HG03039 (cell line): ENCODE data around the gene WDR4.
"Not testable (repeated sequence)": the region's sequence is repeated elsewhere in the genome, so short reads cannot be mapped to it uniquely, and the experiment has no call there.

Experiments
- ATAC-seq: cut with Tn5 transposase; IDR thresholded peaks from one replicate; pipeline ENCODE4 v1.9.1; 2021; ENCODE audit warnings: mild to moderate bottlenecking, moderate library complexity; ENCODE audit not compliant: unreplicated experiment

Gene WDR4

DNA sequence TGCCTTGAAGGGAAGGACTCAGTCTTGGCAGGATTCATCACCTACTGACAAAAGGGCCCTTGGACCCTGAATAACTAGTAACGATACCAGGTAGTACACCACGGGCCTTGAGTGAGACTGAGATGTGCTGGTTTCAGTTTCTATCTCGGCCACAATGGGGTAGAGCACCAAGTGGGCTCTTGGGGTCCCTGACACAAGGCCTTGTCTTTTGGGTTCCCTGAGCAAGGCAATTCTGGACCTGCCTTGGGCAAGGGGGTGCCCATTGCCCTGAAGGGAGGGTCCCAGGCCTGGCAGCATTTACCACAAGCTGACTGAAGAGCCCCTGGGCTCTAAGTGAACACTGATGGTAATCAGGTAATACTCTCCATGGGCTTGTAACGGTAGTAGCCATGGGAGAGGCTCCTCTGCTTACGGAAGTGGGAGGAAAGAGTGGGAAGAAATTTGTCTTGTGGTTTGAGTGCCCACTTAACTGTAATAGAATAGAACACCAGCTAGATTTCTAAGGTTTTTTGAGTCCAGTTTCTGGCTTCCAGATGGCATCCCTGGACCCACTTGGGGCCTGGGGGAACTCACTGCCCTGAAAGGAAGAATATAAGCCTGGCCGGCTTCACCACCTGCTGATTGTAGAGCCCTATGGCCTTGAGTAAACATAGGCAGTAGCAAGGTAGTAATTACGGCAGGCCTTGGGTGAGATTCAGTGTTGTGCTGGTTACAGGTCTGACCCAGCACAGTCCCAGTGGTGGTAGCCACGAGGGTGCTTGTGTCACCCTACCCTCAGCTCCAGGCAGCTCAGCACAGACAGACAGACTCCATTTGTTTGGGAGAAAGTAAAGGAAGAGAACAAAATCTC is 58.5 kb downstream of the WDR4 start:
- no peak for ATAC-seq

DNA sequence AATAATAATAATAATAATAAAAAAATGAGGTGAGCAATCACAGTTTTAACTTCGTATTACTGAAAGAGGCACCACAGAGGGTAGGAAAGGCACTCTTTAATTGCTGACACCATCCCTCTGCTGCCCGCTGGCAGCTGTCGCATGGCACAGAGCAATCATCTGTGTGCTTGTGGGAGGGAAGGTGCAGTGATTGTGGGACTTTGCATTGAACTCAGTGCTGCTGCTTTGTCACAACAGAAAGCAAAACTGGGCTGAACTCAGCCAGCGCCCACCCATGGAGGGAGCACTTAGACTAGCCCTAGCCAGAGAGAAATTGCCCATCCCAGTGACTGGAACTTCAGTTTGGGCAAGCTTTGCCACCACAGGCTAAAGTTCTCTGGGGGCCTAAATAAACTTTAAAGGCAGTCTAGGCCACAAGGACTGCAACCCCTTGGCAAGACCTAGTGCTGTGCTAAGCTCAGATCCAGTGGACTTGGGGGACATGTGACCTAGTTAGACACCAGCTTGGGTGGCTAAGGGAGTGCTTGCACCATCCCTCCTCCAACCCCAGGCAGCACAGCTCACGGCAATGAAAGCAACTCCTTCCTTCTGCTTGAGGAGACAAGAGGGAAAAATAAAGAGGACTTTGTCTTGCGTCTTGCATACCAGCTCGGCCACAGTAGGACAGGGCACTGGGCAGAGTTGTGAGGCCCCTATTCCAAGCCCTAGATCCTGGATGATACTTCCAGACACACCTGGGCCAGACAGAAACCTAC is 59.3 kb downstream of the WDR4 start:
- no peak for ATAC-seq

DNA sequence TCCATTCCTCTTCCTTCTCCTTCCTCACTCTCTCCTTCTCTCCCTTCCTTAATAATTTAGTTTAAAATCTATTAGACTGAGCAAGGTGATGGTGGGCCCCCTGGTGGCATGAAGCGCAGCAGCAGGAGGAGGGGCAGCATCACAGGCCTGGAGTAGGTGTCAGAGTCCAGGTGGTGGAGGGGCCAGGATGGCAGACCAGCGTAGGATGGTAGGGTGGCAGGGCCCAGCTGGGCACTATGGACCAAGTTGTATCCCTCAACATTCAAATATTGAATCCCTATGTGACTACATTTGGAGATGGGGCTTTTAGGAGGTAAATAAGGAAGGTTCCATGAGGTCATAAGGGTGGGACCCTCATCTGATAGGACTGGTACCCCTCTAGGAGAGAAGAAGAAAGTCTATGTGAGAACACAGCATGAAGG is 61.0 kb downstream of the WDR4 start:
- no peak for ATAC-seq

DNA sequence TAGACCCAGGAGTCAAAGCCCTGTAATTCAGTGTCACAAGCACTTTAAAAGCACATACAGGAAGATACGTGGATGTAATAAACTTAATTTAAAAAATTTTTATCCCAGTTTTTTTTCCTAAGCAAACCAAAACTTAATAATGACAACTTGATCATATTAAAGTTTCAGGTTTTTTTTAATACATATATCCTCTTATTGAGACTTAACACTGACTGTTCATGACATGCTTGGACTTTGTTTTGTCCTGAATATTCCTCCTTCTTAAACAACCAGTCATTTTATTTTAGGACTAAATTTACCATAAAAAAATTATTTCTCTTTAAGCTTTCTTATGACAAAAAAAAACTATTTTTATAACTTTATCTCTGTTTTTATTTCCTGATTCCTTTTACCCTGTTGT is 64.1 kb downstream of the WDR4 start:
- no peak for ATAC-seq

DNA sequence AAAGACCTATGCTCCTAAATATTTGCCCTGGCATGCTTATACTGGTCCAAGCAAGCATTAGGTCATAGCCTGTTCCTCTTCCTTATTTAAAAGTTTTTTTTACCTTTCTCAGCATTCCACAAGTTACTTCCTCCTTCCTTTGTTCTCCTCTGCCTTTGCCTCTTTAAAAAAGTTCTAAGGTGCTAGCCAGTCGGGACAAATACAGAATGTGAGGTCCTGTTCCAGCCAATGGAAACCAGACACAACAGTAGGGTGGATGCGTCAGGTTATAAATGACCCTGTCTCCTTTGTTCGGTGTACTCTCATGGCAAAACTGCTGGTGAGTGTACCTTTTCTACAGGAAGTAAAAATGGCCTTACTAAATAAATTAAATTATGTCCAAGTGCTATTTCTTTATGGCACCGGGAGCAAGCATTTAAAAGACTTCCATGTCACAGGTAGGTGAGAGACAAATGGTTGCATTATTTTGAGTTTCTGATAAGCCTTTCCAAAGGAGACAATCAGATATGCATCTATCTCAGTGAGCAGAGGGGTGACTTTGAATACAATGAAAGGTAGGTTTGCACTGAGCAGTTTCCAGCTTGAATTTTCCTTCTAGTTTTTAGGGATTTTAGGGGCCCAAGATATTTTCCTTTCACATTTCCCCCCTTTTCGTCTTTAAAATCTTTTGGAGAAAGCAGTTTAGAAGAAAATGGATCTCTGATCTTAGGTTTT is 66.7 kb downstream of the WDR4 start:
- ATAC-seq = not testable (repeated sequence)

DNA sequence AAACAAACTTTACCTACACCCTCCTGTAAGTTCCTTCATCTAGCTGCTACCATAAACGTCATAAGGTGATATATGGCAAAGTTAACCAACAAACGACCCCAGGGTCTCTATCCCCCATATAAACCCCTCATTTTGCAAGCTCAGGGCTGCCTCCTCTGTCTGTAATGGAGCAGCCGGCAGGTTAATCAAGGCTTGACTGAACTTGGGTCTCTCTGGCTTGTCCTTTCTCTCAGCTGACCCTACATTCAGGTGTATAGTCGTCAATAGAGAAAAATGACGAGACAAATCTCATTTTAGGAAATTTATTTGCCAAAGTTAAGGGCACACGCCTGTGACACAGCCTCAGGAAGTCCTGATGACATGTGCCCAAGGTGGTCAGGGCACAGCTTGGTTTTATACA is 67.4 kb downstream of the WDR4 start:
- ATAC-seq = no peak

DNA sequence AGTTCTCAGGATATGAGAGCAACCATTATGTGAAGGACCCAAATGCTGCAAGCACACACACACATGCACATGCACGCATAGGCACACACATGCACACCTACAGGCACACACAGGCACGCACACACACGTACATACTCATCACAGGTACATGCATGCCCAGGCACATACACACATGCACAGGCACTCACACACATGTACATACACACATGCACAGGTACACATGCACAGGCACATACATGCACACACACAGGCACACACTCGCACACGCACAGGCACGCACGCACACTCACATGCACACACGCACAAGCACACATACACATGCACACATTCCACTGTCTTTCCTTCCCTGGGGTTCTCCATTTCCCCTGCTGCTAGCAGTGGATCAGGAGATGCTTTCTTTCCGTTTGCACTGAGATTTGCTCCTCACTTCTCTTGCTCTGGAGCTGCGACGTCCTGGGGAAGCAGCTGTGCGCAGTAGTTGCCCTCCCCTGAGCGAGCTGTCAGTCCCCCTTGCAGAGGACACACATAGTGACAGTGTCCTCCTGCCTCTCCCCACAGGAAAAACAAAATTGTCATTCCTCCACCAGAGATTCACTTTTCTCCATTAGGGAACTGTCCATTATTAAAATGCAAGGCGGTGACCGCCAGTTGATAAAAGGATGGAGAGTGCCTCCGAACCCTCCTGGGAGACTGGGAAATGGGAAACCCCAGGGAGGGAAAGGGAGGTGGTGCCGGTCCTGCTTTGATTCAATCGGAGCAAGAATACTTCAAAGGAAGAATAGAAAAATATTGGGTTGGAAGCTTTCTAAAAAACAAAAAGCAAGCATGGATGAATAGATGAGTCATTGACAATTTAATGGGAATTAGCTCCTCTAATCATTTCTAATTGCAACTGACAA is 69.5 kb downstream of the WDR4 start:
- ATAC-seq = no peak

DNA sequence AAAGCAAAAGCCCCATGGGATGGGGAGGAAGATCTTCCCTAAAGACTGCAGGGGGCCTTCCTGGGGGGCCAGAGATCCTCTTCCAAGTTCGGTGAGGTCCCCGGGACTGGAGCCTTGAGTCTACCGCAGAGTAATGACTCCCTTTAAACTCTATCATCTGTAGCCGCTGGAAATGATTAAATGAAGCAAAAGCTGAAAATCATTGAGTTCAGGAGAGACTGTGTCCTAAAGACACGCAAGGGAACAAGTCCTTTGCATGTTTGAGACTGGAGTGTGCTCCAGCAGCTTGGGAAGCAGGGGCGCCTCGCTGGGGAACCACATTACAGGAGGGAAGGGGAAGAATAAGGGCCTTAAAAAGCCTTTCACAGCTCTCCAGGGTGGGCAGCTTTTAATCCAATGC is 70.2 kb downstream of the WDR4 start:
- no peak for ATAC-seq

DNA sequence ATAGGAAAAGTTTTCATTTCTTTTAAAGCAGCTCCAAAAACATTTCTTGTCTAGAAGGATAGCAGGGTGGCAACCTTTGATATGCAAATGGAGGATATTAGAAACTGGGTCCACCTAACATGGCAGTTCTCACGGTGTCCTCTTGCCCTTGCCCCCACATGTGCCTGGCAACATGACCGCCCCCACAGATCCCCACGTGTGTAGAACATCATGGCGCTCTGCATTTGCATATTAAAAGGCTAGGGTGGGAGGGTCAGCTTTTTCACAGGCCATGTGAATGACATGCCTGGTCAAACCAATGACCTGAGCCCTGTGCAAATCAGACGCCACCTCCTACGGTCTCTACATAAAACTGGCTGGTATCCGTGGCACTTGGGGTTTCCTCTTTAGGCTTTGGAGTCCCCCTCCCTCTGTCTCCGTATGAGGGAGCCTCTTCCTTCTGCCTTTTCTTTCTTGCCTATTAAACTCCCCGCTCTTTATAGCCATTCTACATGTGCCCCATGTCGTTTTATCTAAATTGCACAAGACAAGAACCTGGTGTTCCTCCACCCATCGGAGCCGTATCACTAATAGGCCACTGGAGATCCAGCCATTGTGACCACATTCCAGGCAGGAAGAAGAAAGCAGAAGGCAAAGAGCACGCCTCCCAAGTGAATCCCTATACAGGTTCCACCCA is 71.3 kb downstream of the WDR4 start:
- no peak for ATAC-seq

DNA sequence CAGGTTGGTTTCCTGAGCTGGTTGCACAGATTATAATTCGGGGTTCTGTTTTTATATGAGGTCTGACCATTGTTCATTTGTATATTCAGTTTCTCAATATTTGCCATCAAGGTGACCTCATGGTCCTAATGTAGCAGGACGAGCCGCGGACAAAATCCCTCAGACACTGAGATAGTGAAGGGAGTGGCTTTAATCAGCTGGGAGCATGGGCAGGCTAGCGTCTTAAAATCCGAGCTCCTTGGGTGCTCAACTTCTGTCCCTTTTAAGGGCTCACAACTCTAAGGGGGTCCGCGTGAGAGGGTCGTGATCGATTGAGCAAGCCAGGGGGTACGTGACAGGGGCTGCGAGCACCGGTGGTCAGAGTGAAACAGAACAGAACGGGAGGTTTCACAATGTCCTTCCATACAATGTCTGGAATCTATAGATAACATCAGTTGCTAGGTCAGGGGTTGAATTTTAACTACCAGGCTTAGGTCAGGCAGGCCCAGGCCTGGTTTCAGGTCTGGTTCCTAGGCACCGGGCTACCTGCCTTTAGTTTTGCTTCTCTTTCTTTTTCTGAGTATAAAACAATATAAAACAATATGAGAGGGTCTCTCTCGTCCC is 71.9 kb downstream of the WDR4 start:
- not testable (repeated sequence) for ATAC-seq

DNA sequence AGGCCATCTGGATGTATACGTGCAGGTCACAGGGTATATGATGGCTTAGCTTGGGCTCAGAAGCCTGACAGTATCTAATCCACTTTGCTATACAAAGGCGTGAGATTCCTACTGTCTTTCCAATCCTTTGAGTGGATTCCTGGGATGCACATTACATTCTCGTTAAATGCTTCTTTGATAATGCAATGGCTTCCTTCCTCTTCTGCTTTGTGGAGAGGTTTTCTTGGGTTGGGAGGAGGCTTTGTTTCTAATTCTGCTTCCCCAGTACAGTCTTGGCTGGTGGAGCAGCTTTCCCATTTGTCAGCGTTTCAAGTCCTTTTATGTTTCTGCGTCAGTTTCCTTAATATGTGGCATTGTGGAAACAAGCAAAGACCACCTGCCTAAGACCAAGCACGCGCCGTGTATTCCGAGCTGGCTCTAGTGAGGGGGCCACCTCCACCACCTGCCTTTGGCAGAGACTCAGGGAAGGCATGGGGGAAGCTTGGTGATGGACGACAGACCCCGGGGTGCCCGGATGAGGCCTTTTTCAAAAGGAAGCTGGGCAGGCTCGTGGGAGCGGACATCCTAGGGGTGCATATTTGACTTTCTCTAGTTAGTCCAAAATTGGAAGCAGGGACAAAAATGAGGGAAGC is 72.7 kb downstream of the WDR4 start:
- ATAC-seq = no peak

DNA sequence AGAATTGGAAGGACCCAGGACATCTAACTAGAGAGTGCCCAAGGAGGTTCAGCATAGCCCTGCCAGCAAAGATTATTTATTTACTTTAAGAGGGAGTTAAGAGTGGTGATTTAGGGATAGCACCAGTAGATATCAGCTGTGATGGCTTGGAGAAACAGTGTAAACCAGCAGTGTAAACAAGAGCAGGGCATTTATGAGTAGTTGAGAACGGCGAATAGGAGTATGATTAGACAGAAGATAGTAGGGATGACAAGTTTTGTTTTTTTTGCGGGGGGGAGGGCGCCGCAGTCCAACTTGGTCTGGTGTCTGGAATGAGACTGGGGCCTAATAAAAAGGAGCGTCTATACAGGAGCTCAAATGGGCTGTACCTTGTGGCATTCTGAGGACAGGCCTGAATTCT is 77.7 kb downstream of the WDR4 start:
- ATAC-seq = not testable (repeated sequence)

DNA sequence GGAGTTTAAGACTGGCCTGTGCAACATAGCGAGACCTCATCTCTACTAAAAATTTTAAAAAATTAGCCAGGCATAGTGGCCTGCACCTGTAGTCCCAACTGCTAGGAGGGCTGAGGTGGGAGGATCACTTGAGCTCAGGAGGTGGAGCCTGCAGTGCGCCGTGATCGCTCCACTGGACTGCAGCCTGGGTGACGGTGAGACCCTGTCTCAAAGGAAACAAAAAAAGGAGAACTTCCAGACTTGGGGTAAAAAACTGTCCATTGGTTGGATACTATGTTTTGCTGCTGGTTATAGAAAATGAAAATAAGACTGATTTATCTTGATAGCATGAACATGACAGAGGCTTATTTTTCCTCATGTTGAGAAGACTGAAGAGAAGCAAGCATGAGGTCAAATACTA is 79.4 kb downstream of the WDR4 start:
- ATAC-seq = no peak

DNA sequence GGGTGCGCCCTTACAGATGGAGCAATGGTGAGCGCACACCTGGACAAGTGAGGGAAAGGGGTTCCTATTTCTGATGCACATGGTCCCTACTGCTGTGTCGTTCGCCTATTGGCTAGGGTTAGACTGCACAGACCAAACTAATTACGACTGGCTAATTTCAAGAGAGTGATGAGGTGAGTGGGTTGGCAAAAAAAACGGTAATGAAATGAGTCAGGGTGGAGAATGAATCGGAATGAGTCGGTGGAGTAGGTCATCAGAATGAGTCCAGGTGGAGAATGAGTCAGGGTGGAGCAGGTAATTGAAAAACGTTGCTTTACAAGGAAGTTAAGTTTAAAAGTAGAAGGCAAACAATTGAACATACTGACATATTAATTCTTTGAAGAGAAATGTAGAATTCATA is 79.8 kb downstream of the WDR4 start:
- ATAC-seq = no peak
